ENCODE results near the gene POLD1.

Gene POLD1

GRCh38 chr19:50377517-50377916, 6.6 kb upstream of the POLD1 start:
- Histone ChIP-seq H3K27me3 (ENCODE audit: insufficient read depth, poor library complexity, severe bottlenecking) (no peaks in the 10 kb centered on the region), H3K4me3 (replicated peaks; ENCODE audit: insufficient read depth, low read length) (no peak overlapping the region), H3K27ac (replicated peaks) (no peak overlapping the region)
- DNase-seq (ENCODE audit: low read depth in 1 of 2, low spot score in 1 of 2), result no peak
- TF ChIP-seq REST (IDR thresholded peaks at IDR 0.05; ENCODE audit: insufficient replicate concordance, low read depth) (no peak), CTCF (IDR thresholded peaks at IDR 0.05; ENCODE audit: insufficient read depth, low read length) (no peak), SPI1 (IDR thresholded peaks at IDR 0.05; ENCODE audit: borderline replicate concordance, low read depth) (no peak), GABPA (IDR thresholded peaks at IDR 0.05; ENCODE audit: low read depth) (no peak)

DNA sequence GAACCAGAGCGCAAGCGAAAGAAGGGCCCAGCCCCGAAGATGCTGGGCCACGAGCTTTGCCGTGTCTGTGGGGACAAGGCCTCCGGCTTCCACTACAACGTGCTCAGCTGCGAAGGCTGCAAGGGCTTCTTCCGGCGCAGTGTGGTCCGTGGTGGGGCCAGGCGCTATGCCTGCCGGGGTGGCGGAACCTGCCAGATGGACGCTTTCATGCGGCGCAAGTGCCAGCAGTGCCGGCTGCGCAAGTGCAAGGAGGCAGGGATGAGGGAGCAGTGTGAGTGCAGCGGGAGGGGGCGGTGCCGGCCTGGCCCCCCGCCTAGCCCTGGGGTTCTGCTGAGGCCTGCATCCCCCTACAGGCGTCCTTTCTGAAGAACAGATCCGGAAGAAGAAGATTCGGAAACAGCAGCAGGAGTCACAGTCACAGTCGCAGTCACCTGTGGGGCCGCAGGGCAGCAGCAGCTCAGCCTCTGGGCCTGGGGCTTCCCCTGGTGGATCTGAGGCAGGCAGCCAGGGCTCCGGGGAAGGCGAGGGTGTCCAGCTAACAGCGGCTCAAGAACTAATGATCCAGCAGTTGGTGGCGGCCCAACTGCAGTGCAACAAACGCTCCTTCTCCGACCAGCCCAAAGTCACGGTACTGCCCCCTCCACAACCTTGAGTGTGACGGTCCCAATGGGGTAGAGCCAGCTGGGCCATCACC, 5.8 kb upstream of the POLD1 start:
- no peak for DNase-seq (ENCODE audit: low read depth in 1 of 2, low spot score in 1 of 2)

More for the DNA sequence above, 5.8 kb upstream of the POLD1 start:
- Histone ChIP-seq H3K27me3 (ENCODE audit: insufficient read depth, poor library complexity, severe bottlenecking) (no peaks in the 10 kb centered on the region), H3K4me3 (replicated peaks; ENCODE audit: insufficient read depth, low read length) (no peak overlapping the region), H3K27ac (replicated peaks) (no peak overlapping the region)
- TF ChIP-seq GABPA (IDR thresholded peaks at IDR 0.05; ENCODE audit: low read depth) (no peak), REST (IDR thresholded peaks at IDR 0.05; ENCODE audit: insufficient replicate concordance, low read depth) (no peak), CTCF (IDR thresholded peaks at IDR 0.05; ENCODE audit: insufficient read depth, low read length) (no peak), SPI1 (IDR thresholded peaks at IDR 0.05; ENCODE audit: borderline replicate concordance, low read depth) (no peak), POLR2AphosphoS5 (IDR thresholded peaks at IDR 0.05; ENCODE audit: low read depth) (no peak)

Data from HL-60 (cell line).